Measurements from ENCODE around the gene FA2H. TPM values are rescaled to one million over a fixed set of nuclear protein-coding genes. Genes with fewer than 3 reads are reported as not detected.

The FA2H gene
- total RNA-seq (2022; extraction: Qiagen RNA extraction): 31.1 to 37.1 TPM (median 32.5 TPM) in 5 replicates

GRCh38 chr16:74774223-74775139 is at the start of gene FA2H:
FA2H (minus strand) TSS chr16:74774820; CDS start chr16:74774755, 65 bp downstream.

GRCh38 chr16:74700438-74701225 is 74.0 kb downstream of the FA2H start, which contains the start of gene MLKL:
MLKL (minus strand) TSS chr16:74700862; CDS start chr16:74695757, 5,105 bp downstream.

DNA sequence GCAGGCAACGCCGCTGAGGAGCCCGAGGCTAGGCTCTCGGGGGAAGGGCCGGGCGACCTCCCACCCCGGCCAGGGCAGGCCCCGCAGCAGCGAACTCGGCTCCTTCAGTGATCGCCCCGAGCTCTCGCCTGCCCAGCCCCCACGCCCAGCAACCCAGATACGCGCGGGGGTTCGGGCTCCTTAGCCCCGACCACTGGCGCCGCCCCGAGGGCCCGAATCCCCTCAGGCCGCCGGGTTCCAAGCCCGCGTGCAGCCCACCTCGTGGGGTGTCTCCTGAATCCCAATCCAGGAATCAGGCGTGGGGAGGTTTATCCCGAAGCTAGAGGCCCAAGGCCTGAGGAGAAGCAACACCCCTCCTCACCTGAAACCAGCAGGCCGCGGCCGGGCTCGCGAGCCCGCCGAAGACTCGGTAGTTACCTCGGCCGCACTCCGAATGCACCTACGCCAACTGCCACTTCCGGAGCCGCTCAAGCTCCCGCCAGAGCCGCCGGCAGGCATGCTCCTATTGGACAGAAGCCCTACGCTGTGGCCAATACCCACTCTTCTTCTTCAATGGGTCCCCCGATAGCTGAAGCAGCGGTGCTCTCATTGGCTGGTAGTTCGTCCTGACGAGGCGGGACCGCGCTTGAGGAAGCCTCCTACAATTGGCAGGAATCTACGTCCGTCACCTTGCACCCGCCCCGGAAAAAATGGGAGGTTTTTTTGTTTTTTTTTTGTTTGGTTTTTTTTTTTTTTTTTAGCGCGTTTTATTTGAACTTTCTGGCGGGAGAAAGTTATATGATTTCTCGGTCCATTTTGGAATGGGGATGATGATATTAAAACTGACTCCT is 108.0 kb downstream of the FA2H start, which contains the start of gene RFWD3:
TSS of gene RFWD3 (minus strand) at position 453 of the 830 bp plus-strand sequence. CDS start 5,428 bp downstream, outside the sequence.

Other genes with a start within 250 kb of the FA2H start
- 41.9 to 60.3 TPM (median 50.2 TPM) in 5 replicates for gene GLG1, start 167.7 kb downstream of the FA2H start, total RNA-seq (2022; extraction: Qiagen RNA extraction)
- 31.9 to 40.2 TPM (median 37.1 TPM) in 5 replicates for gene RFWD3, start 107.9 kb downstream of the FA2H start, total RNA-seq (2022; extraction: Qiagen RNA extraction)
- gene MLKL, start 74.0 kb downstream of the FA2H start, total RNA-seq (2022; extraction: Qiagen RNA extraction): 36.8 to 50.1 TPM (median 43.1 TPM) in 5 replicates
- gene WDR59, start 210.3 kb upstream of the FA2H start, total RNA-seq (2022; extraction: Qiagen RNA extraction): 25.9 to 30.7 TPM (median 26.7 TPM) in 5 replicates
- 15.9 to 24.5 TPM (median 23.0 TPM) in 5 replicates for gene ZNRF1, start 224.2 kb upstream of the FA2H start, total RNA-seq (2022; extraction: Qiagen RNA extraction)